ENCODE measurements around the gene NME3. TPM values are rescaled to one million over a fixed set of nuclear protein-coding genes. Genes with fewer than 3 reads are reported as not detected.

Gene NME3
- total and polyA plus RNA-seq, 2 donors (not counting 3 experiments of a cell fraction or from before 2014, with no cell fraction given): 38.2 to 74.4 TPM

DNA sequence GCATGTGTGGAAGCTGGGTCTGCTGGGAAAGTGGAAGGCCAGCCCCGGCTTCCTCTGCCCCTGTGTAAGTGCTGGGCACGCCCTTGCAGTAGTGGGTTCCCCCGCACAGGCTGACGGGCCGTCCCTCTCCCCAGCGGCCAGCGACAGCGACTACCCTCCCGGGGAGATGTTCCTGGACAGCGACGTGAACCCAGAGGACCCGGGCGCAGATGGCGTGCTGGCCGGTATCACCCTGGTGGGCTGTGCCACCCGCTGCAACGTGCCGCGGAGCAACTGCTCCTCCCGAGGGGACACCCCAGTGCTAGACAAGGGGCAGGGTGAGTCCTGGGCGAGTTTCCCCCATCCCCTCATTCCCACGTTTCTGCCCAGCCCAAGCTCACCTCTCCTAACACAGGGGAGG is 5.5 kb downstream of the NME3 start:
- Histone ChIP-seq H3K27me3 (ENCODE audit: control insufficient read depth in 2 of 2, insufficient read depth in 2 of 2, low read length in 2 of 2) (no peaks in the 10 kb centered on the region), H3K9me3 (replicated peaks; ENCODE audit: control insufficient read depth, insufficient read depth, low read length) (no peaks in the 10 kb centered on the region), H3K9me1 (replicated peaks; ENCODE audit: control insufficient read depth, extremely low read depth, insufficient read depth, low read length) (no peaks in the 10 kb centered on the region), H3K4me3 (replicated peaks in 1 of 3; ENCODE audit: insufficient read depth in 1 of 3, low read depth in 1 of 3, low read length in 3 of 3) (no peak overlapping the region), H4K20me1 (replicated peaks; ENCODE audit: control insufficient read depth, extremely low read depth, insufficient read depth, low read length) (no peaks in the 10 kb centered on the region), H2AFZ (ENCODE audit: low read depth, low read length) (no peak overlapping the region), H3K9ac (replicated peaks; ENCODE audit: extremely low read depth, insufficient read depth, low read length) (no peak overlapping the region), H3K36me3 (ENCODE audit: control insufficient read depth in 2 of 2, extremely low read depth in 1 of 2, insufficient read depth in 2 of 2, low read length in 2 of 2) (peaks cover 5 to 50% of the 10 kb centered on the region in 2 experiments), H3K79me2 (ENCODE audit: control insufficient read depth, insufficient read depth, low read length) (no peaks in the 10 kb centered on the region), H3K4me2 (ENCODE audit: insufficient read depth, low read length) (no peak overlapping the region), H3K27ac (ENCODE audit: insufficient read depth, low read depth, low read length) (no peak overlapping the region), H3K4me1 (ENCODE audit: control insufficient read depth, extremely low read depth, insufficient read depth, low read length) (peaks cover 6% of the 10 kb centered on the region)
- dilution Hi-C loops (cut with MboI; ENCODE audit: extremely low pct_ligation_motif_present, low sequenced_read_pairs) (no loop called here), intact Hi-C loops (cut with micrococcal nuclease) (no loop called here)
- no peak for TF ChIP-seq MYC (IDR thresholded peaks at IDR 0.05; ENCODE audit: low read depth, low read length)
- TF ChIP-seq POLR2A (IDR thresholded peaks at IDR 0.05; ENCODE audit: low read depth, low read length): no peak
- TF ChIP-seq FOS (IDR thresholded peaks at IDR 0.05; ENCODE audit: borderline replicate concordance, insufficient read depth, low read length): no peak
- no peak for TF ChIP-seq GATA2 (IDR thresholded peaks at IDR 0.05; ENCODE audit: insufficient read depth, insufficient read length, low read depth, low read length)
- TF ChIP-seq, protein P1, sequence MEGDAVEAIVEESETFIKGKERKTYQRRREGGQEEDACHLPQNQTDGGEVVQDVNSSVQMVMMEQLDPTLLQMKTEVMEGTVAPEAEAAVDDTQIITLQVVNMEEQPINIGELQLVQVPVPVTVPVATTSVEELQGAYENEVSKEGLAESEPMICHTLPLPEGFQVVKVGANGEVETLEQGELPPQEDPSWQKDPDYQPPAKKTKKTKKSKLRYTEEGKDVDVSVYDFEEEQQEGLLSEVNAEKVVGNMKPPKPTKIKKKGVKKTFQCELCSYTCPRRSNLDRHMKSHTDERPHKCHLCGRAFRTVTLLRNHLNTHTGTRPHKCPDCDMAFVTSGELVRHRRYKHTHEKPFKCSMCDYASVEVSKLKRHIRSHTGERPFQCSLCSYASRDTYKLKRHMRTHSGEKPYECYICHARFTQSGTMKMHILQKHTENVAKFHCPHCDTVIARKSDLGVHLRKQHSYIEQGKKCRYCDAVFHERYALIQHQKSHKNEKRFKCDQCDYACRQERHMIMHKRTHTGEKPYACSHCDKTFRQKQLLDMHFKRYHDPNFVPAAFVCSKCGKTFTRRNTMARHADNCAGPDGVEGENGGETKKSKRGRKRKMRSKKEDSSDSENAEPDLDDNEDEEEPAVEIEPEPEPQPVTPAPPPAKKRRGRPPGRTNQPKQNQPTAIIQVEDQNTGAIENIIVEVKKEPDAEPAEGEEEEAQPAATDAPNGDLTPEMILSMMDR (IDR thresholded peaks at IDR 0.05; ENCODE audit: extremely low read depth in 1 of 2, insufficient read depth in 1 of 2, low read depth in 1 of 2, low read length in 2 of 2): no peak
- TF ChIP-seq, protein P2, sequence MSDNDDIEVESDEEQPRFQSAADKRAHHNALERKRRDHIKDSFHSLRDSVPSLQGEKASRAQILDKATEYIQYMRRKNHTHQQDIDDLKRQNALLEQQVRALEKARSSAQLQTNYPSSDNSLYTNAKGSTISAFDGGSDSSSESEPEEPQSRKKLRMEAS (IDR thresholded peaks at IDR 0.05; ENCODE audit: insufficient read depth, insufficient read length): no peak
- no peak for TF ChIP-seq POLR2AphosphoS5 (IDR thresholded peaks at IDR 0.05; ENCODE audit: insufficient read depth, low read depth, low read length)
- no peak for TF ChIP-seq EZH2 (IDR thresholded peaks at IDR 0.05; ENCODE audit: borderline replicate concordance, low read depth, low read length, severe bottlenecking)
- no peak for TF ChIP-seq JUN (IDR thresholded peaks at IDR 0.05; ENCODE audit: borderline replicate concordance, insufficient read depth, insufficient read length, low read depth)
- no TSS peak for BruUV-seq (replicated peaks)
- FAIRE-seq (no peak), DNase-seq (ENCODE audit: low read depth, low spot score) (no peak)
- POLR2A ChIA-PET: no interaction called here
- CTCF ChIA-PET: interaction anchor here (1.4 to 1.6 kb wide), 2 partner anchors 42 to 402 kb away, joined by 4 read pairs; no protein-coding TSS in a partner anchor

Measured in endothelial cell of umbilical vein (primary cell).